GM23338 (cell line): ENCODE data around the gene GFRA3. TPM values are rescaled to one million over a fixed set of nuclear protein-coding genes. Genes with fewer than 3 reads are reported as not detected.

Experiments used
- ATAC-seq: fragments of 200-7000 bp; cut with Tn5 transposase; 3 replicates; pipeline ENCODE4 v1.9.1; 2020
- DNase-seq: peaks from one replicate; pipeline ENCODE4 v3.0.0-alpha.2; 2015; ENCODE audit warnings: low spot score
- H2AFZ ChIP-seq: fragments of 200-600 bp; sonication (generic); 2 replicates; pipeline ENCODE4 v1.8.0; 2016; ENCODE audit warnings: antibody characterized with exemption, mild to moderate bottlenecking, moderate library complexity
- H3F3A ChIP-seq: fragments of 200-600 bp; sonication (generic); replicated peaks from 2 replicates; pipeline ENCODE4 v1.8.0; 2017; ENCODE audit warnings: antibody characterized with exemption, mixed run types, low read depth
- H3K27ac ChIP-seq: fragments of 200-600 bp; sonication (generic); 2 replicates; pipeline ENCODE4 v1.6.1; 2016; ENCODE audit warnings: low read depth
- H3K27me3 ChIP-seq: fragments of 200-600 bp; sonication (generic); 2 replicates; pipeline ENCODE4 v1.8.0; 2016; ENCODE audit warnings: mild to moderate bottlenecking, mixed run types, moderate library complexity; ENCODE audit not compliant: insufficient read depth
- H3K36me3 ChIP-seq: fragments of 200-600 bp; sonication (generic); 2 replicates; pipeline ENCODE4 v1.8.0; 2016; ENCODE audit warnings: mild to moderate bottlenecking; ENCODE audit not compliant: insufficient read depth
- H3K4me1 ChIP-seq: fragments of 200-600 bp; sonication (generic); 2 replicates; pipeline ENCODE4 v1.8.0; 2016; ENCODE audit warnings: mild to moderate bottlenecking, moderate library complexity; ENCODE audit not compliant: insufficient read depth
- H3K4me2 ChIP-seq: fragments of 200-600 bp; sonication (generic); 2 replicates; pipeline ENCODE4 v1.7.1; 2017; ENCODE audit warnings: mixed run types
- H3K4me3 ChIP-seq: fragments of 200-600 bp; sonication (generic); 2 replicates; pipeline ENCODE4 v1.6.1; 2016; ENCODE audit warnings: mixed run types
- H3K79me2 ChIP-seq: fragments of 200-600 bp; sonication (generic); replicated peaks from 2 replicates; pipeline ENCODE4 v1.8.0; 2017; ENCODE audit warnings: mild to moderate bottlenecking; ENCODE audit not compliant: insufficient read depth
- H3K9me2 ChIP-seq: fragments of 200-600 bp; sonication (generic); 2 replicates; pipeline ENCODE4 v1.8.0; 2017; ENCODE audit not compliant: insufficient read depth
- H4K20me1 ChIP-seq: fragments of 200-600 bp; sonication (generic); replicated peaks from 2 replicates; pipeline ENCODE4 v1.8.0; 2017; ENCODE audit warnings: mild to moderate bottlenecking; ENCODE audit not compliant: insufficient read depth
- H3K27ac Mint-ChIP-seq: 2 replicates; pipeline ENCODE4 v1.8.0; 2020; ENCODE audit warnings: inconsistent platforms, mild to moderate bottlenecking, moderate library complexity, mixed read lengths
- H3K27me3 Mint-ChIP-seq: 3 replicates; pipeline ENCODE4 v1.8.0; 2022; ENCODE audit warnings: low read depth, mild to moderate bottlenecking, moderate library complexity, mixed read lengths, inconsistent platforms; ENCODE audit not compliant: insufficient read depth, poor library complexity
- H3K36me3 Mint-ChIP-seq: 3 replicates; pipeline ENCODE4 v1.8.0; 2021; ENCODE audit warnings: low read depth, mild to moderate bottlenecking, inconsistent platforms, moderate library complexity, mixed read lengths
- H3K4me1 Mint-ChIP-seq: 3 replicates; pipeline ENCODE4 v1.8.0; 2020; ENCODE audit warnings: mild to moderate bottlenecking, inconsistent platforms, mixed read lengths
- H3K4me3 Mint-ChIP-seq: 3 replicates; pipeline ENCODE4 v1.8.0; 2021; ENCODE audit warnings: moderate library complexity, mild to moderate bottlenecking, inconsistent platforms, mixed read lengths
- H3K9me3 Mint-ChIP-seq: 3 replicates; pipeline ENCODE4 v1.8.0; 2020; ENCODE audit warnings: moderate library complexity, mild to moderate bottlenecking, inconsistent platforms, mixed read lengths
- CREB1 ChIP-seq: fragments of 250-450 bp; sonication (Bioruptor Pico); IDR thresholded peaks from 2 replicates; pipeline ENCODE4 v1.5.0; 2020; ENCODE audit warnings: low read depth, mild to moderate bottlenecking, moderate library complexity
- EZH2 ChIP-seq: fragments of 200-600 bp; sonication (generic); IDR thresholded peaks from one replicate; pipeline ENCODE4 v1.8.0; 2017; ENCODE audit warnings: antibody characterized with exemption, mild to moderate bottlenecking, low read depth; ENCODE audit not compliant: unreplicated experiment
- EZH2phosphoT487 ChIP-seq: fragments of 200-600 bp; sonication (generic); IDR thresholded peaks from one replicate; pipeline ENCODE4 v1.8.1; 2018; ENCODE audit warnings: antibody characterized with exemption; ENCODE audit not compliant: unreplicated experiment
- JUNB ChIP-seq: IDR thresholded peaks from one replicate; pipeline ENCODE4 v1.6.1; 2016; ENCODE audit warnings: antibody characterized with exemption; ENCODE audit not compliant: unreplicated experiment
- NANOG ChIP-seq: IDR thresholded peaks from 2 replicates; pipeline ENCODE4 v1.6.1; 2016; ENCODE audit warnings: antibody characterized with exemption, borderline replicate concordance
- STAT1 ChIP-seq: IDR thresholded peaks from one replicate; pipeline ENCODE4 v1.6.1; 2016; ENCODE audit warnings: antibody characterized with exemption; ENCODE audit not compliant: unreplicated experiment
- ZNF331 ChIP-seq: fragments of 250-450 bp; sonication (Bioruptor Pico); IDR thresholded peaks from 2 replicates; pipeline ENCODE4 v1.5.0; 2020; ENCODE audit warnings: low read depth, mild to moderate bottlenecking, moderate library complexity
- polyA plus RNA-seq: library from polyadenylated mRNA; unstranded; fragments of >200 nt; fragmentation: Nextera tagmentation; extraction: Ambion mirVana; gene quantifications from 2 replicates; pipeline ENCODE4 v1.2.1, GENCODE V29; 2016
- total RNA-seq: library from RNA; depleted of rRNA; stranded (reverse); fragments of >200 nt; shearing (Covaris generic); gene quantifications from 2 replicates; pipeline ENCODE4 v1.2.3, GENCODE V29; 2014
- TF ChIP-seq, protein P1 (sequence below), 2 experiments: fragments of 200-600 bp in 1 of 2; sonication (generic) in 1 of 2; conservative IDR thresholded peaks; 2 replicates each; pipeline versions ENCODE4 v1.5.1 to v1.6.1; 2016 to 2017; ENCODE audit warnings: antibody characterized with exemption in 2 of 2, low read depth in 2 of 2, mild to moderate bottlenecking in 2 of 2, moderate library complexity in 1 of 2
- TF ChIP-seq, protein P2 (sequence below): IDR thresholded peaks from 2 replicates; pipeline ENCODE4 v1.6.1; 2016; ENCODE audit warnings: antibody characterized with exemption
- TF ChIP-seq, protein P3 (sequence below): IDR thresholded peaks from one replicate; pipeline ENCODE4 v1.6.1; 2018; ENCODE audit warnings: antibody characterized with exemption; ENCODE audit not compliant: unreplicated experiment
- TF ChIP-seq, protein P4 (sequence below): fragments of 250-450 bp; sonication (Bioruptor Pico); IDR thresholded peaks from 2 replicates; pipeline ENCODE4 v1.5.0; 2020; ENCODE audit warnings: mild to moderate bottlenecking, moderate library complexity

GFRA3 gene
- total and polyA plus RNA-seq, 2 experiments from 2014 or later = 1.1 TPM

DNA sequence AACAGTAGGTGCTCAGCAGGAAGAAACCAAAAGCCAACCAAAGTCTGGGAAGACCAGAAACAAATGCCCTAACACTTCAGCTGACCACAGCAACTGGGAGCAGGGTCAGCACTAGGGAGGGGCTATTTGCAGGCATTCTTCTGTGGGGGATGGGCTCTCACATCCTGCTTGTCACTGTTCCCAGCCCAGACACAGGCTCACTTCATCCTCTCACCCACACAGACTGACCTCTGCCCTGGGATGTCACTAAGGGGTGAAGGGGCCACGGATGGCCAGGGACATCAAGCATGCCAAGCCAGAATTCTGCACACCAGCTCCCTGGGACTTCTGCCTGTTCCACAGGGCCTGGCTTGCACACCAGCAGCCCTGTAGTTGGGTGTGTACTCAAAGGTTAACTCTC is 28.7 kb downstream of the GFRA3 start (continued):
- TF ChIP-seq, protein P1, sequence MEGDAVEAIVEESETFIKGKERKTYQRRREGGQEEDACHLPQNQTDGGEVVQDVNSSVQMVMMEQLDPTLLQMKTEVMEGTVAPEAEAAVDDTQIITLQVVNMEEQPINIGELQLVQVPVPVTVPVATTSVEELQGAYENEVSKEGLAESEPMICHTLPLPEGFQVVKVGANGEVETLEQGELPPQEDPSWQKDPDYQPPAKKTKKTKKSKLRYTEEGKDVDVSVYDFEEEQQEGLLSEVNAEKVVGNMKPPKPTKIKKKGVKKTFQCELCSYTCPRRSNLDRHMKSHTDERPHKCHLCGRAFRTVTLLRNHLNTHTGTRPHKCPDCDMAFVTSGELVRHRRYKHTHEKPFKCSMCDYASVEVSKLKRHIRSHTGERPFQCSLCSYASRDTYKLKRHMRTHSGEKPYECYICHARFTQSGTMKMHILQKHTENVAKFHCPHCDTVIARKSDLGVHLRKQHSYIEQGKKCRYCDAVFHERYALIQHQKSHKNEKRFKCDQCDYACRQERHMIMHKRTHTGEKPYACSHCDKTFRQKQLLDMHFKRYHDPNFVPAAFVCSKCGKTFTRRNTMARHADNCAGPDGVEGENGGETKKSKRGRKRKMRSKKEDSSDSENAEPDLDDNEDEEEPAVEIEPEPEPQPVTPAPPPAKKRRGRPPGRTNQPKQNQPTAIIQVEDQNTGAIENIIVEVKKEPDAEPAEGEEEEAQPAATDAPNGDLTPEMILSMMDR (conservative IDR thresholded peaks at IDR 0.05; ENCODE audit: low read depth in 2 of 2) = no peak
- TF ChIP-seq, protein P2, sequence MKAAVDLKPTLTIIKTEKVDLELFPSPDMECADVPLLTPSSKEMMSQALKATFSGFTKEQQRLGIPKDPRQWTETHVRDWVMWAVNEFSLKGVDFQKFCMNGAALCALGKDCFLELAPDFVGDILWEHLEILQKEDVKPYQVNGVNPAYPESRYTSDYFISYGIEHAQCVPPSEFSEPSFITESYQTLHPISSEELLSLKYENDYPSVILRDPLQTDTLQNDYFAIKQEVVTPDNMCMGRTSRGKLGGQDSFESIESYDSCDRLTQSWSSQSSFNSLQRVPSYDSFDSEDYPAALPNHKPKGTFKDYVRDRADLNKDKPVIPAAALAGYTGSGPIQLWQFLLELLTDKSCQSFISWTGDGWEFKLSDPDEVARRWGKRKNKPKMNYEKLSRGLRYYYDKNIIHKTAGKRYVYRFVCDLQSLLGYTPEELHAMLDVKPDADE = no peak
- TF ChIP-seq JUNB (no peak), ZNF331 (no peak)

DNA sequence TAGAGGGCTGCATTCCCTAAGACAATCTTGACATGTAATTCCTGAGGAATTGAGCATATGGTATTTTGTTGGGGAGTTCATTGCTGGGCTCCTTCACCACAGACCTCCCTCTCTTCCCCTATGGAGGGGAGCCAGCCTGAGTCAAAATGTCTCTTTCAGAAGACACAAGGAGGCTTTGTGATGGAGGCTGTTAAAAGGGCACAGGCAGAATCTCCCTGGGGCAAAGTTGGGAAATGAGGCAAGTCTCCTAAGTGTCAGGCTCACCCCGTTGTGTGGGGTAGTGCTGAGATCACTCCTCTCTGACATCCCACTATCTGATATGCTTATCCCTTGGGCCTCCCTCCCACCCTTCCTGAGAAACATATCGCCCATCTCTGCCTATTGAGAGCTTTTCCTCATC is 30.6 kb downstream of the GFRA3 start:
- Mint-ChIP-seq H3K27ac (no peak overlapping the region), H3K27me3 (peaks cover 40% of the 10 kb centered on the region), H3K4me1 (peaks cover 23% of the 10 kb centered on the region), H3K9me3 (no peaks in the 10 kb centered on the region), H3K4me3 (no peak overlapping the region), H3K36me3 (no peaks in the 10 kb centered on the region)
- Histone ChIP-seq H3K27ac (no peak overlapping the region), H3K36me3 (no peaks in the 10 kb centered on the region), H3F3A (peaks cover 9% of the 10 kb centered on the region; the same call in 1 of the 2 replicates), H3K27me3 (peaks cover 51% of the 10 kb centered on the region), H3K4me1 (peaks cover 9% of the 10 kb centered on the region), H3K4me3 (no peak overlapping the region), H3K79me2 (no peaks in the 10 kb centered on the region), H3K9me2 (no peaks in the 10 kb centered on the region), H4K20me1 (no peaks in the 10 kb centered on the region; the same call in 1 of the 2 replicates), H2AFZ (peak overlapping the region; percentile 47; the same call in 1 of the 2 replicates), H3K4me2 (no peak overlapping the region)
- DNase-seq = no peak
- no peak for ATAC-seq
- TF ChIP-seq NANOG (no peak), EZH2phosphoT487 (no peak), EZH2 (no peak), ZNF331 (no peak), CREB1 (CRISPR knock-in tag) (no peak), STAT1 (no peak)
- TF ChIP-seq, protein P3, sequence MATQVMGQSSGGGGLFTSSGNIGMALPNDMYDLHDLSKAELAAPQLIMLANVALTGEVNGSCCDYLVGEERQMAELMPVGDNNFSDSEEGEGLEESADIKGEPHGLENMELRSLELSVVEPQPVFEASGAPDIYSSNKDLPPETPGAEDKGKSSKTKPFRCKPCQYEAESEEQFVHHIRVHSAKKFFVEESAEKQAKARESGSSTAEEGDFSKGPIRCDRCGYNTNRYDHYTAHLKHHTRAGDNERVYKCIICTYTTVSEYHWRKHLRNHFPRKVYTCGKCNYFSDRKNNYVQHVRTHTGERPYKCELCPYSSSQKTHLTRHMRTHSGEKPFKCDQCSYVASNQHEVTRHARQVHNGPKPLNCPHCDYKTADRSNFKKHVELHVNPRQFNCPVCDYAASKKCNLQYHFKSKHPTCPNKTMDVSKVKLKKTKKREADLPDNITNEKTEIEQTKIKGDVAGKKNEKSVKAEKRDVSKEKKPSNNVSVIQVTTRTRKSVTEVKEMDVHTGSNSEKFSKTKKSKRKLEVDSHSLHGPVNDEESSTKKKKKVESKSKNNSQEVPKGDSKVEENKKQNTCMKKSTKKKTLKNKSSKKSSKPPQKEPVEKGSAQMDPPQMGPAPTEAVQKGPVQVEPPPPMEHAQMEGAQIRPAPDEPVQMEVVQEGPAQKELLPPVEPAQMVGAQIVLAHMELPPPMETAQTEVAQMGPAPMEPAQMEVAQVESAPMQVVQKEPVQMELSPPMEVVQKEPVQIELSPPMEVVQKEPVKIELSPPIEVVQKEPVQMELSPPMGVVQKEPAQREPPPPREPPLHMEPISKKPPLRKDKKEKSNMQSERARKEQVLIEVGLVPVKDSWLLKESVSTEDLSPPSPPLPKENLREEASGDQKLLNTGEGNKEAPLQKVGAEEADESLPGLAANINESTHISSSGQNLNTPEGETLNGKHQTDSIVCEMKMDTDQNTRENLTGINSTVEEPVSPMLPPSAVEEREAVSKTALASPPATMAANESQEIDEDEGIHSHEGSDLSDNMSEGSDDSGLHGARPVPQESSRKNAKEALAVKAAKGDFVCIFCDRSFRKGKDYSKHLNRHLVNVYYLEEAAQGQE = no peak
- TF ChIP-seq, protein P4, sequence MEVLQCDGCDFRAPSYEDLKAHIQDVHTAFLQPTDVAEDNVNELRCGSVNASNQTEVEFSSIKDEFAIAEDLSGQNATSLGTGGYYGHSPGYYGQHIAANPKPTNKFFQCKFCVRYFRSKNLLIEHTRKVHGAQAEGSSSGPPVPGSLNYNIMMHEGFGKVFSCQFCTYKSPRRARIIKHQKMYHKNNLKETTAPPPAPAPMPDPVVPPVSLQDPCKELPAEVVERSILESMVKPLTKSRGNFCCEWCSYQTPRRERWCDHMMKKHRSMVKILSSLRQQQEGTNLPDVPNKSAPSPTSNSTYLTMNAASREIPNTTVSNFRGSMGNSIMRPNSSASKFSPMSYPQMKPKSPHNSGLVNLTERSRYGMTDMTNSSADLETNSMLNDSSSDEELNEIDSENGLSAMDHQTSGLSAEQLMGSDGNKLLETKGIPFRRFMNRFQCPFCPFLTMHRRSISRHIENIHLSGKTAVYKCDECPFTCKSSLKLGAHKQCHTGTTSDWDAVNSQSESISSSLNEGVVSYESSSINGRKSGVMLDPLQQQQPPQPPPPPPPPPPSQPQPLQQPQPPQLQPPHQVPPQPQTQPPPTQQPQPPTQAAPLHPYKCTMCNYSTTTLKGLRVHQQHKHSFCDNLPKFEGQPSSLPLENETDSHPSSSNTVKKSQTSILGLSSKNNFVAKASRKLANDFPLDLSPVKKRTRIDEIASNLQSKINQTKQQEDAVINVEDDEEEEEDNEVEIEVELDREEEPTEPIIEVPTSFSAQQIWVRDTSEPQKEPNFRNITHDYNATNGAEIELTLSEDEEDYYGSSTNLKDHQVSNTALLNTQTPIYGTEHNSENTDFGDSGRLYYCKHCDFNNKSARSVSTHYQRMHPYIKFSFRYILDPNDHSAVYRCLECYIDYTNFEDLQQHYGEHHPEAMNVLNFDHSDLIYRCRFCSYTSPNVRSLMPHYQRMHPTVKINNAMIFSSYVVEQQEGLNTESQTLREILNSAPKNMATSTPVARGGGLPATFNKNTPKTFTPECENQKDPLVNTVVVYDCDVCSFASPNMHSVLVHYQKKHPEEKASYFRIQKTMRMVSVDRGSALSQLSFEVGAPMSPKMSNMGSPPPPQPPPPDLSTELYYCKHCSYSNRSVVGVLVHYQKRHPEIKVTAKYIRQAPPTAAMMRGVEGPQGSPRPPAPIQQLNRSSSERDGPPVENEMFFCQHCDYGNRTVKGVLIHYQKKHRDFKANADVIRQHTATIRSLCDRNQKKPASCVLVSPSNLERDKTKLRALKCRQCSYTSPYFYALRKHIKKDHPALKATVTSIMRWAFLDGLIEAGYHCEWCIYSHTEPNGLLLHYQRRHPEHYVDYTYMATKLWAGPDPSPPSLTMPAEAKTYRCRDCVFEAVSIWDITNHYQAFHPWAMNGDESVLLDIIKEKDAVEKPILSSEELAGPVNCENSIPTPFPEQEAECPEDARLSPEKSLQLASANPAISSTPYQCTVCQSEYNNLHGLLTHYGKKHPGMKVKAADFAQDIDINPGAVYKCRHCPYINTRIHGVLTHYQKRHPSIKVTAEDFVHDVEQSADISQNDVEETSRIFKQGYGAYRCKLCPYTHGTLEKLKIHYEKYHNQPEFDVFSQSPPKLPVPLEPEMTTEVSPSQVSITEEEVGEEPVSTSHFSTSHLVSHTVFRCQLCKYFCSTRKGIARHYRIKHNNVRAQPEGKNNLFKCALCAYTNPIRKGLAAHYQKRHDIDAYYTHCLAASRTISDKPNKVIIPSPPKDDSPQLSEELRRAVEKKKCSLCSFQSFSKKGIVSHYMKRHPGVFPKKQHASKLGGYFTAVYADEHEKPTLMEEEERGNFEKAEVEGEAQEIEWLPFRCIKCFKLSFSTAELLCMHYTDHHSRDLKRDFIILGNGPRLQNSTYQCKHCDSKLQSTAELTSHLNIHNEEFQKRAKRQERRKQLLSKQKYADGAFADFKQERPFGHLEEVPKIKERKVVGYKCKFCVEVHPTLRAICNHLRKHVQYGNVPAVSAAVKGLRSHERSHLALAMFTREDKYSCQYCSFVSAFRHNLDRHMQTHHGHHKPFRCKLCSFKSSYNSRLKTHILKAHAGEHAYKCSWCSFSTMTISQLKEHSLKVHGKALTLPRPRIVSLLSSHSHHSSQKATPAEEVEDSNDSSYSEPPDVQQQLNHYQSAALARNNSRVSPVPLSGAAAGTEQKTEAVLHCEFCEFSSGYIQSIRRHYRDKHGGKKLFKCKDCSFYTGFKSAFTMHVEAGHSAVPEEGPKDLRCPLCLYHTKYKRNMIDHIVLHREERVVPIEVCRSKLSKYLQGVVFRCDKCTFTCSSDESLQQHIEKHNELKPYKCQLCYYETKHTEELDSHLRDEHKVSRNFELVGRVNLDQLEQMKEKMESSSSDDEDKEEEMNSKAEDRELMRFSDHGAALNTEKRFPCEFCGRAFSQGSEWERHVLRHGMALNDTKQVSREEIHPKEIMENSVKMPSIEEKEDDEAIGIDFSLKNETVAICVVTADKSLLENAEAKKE (CRISPR knock-in tag) = no peak
- TF ChIP-seq, protein P2 = no peak
